Activated CD4-positive, alpha-beta T cell treated with anti-CD3 and anti-CD28 coated beads, Interleukin-2, amount 10 ng/mL, durations not matched to agents 7 days and 5 days (primary cell): ENCODE measurements around the gene CRYL1. TPM values are rescaled to one million over a fixed set of nuclear protein-coding genes. Genes with fewer than 3 reads are reported as not detected.

Source experiments
- CTCF ChIA-PET: fragments of 350-600 bp; sonication (Branson Sonifier 250); formaldehyde crosslinking; loops from one replicate; lab custom pipeline; 2021; ENCODE audit warnings: antibody characterized with exemption; lab: Charles Lee
- POLR2A ChIA-PET: fragments of 350-600 bp; sonication (Branson Sonifier 250); formaldehyde crosslinking; loops from one replicate; lab custom pipeline; 2021; ENCODE audit warnings: antibody characterized with exemption; lab: Charles Lee
- DNase-seq: peaks from one replicate; pipeline ENCODE4 v3.0.0-alpha.2; 2020
- H3K27ac Mint-ChIP-seq: one replicate; pipeline ENCODE4 v1.8.0; 2021; ENCODE audit warnings: mild to moderate bottlenecking, moderate library complexity, mixed read lengths
- H3K27me3 Mint-ChIP-seq: one replicate; pipeline ENCODE4 v1.8.0; 2021; ENCODE audit warnings: mixed read lengths
- H3K36me3 Mint-ChIP-seq: one replicate; pipeline ENCODE4 v1.8.0; 2021; ENCODE audit warnings: low read depth, mixed read lengths
- H3K4me1 Mint-ChIP-seq: one replicate; pipeline ENCODE4 v1.8.0; 2021; ENCODE audit warnings: mixed read lengths
- H3K4me3 Mint-ChIP-seq: one replicate; pipeline ENCODE4 v1.8.0; 2021; ENCODE audit warnings: mild to moderate bottlenecking, moderate library complexity, mixed read lengths
- H3K9me3 Mint-ChIP-seq: one replicate; pipeline ENCODE4 v1.8.0; 2021; ENCODE audit warnings: mixed read lengths
- total RNA-seq, 2 experiments: library from RNA; stranded (reverse); gene quantifications; one replicate each; pipeline ENCODE4 v1.2.3, GENCODE V29; 2021

The CRYL1 gene
- total RNA-seq: 10 to 100 TPM; 10.5 to 11.7 TPM

GRCh38 chr13:20525601-20526544, at the start of gene CRYL1:
Gene CRYL1, minus strand, starts transcription at chr13:20525857. Its CDS starts 63 bp downstream, at chr13:20525794.
- peak; percentile 75 for DNase-seq
- Mint-ChIP-seq H3K4me1 (peaks cover 32% of the 10 kb centered on the region), H3K9me3 (peaks cover 6% of the 10 kb centered on the region), H3K4me3 (peak within 1 kb of the TSS; percentile 84), H3K27ac (peak within 1 kb of the TSS; percentile 95), H3K36me3 (no peaks in the 10 kb centered on the region), H3K27me3 (no peaks in the 10 kb centered on the region)
- ChIA-PET CTCF (interaction anchor here (0.5 kb wide), 1 partner anchor 54 kb away, joined by 3 read pairs; no protein-coding TSS in a partner anchor), POLR2A (interaction anchor here (0.6 kb wide), 1 partner anchor 142 kb away, joined by 7 read pairs; no protein-coding TSS in a partner anchor)

GRCh38 chr13:20573636-20574035, 48.0 kb upstream of the CRYL1 start:
- no peak for DNase-seq
- Mint-ChIP-seq H3K27ac (no peak overlapping the region), H3K27me3 (no peaks in the 10 kb centered on the region), H3K36me3 (peaks cover 12% of the 10 kb centered on the region), H3K4me3 (no peak overlapping the region), H3K9me3 (peaks cover 9% of the 10 kb centered on the region), H3K4me1 (peaks cover 2% of the 10 kb centered on the region)
- ChIA-PET CTCF (no interaction called here), POLR2A (no interaction called here)

GRCh38 chr13:20573186-20573585, 47.5 kb upstream of the CRYL1 start:
- peaks cover 4% of the 10 kb centered on the region for H3K4me1 Mint-ChIP-seq
- no peak overlapping the region for H3K4me3 Mint-ChIP-seq
- CTCF ChIA-PET: no interaction called here
- no peak overlapping the region for H3K27ac Mint-ChIP-seq
- DNase-seq: no peak
- no peaks in the 10 kb centered on the region for H3K27me3 Mint-ChIP-seq
- peaks cover 9% of the 10 kb centered on the region for H3K9me3 Mint-ChIP-seq
- H3K36me3 Mint-ChIP-seq: peaks cover 10% of the 10 kb centered on the region
- POLR2A ChIA-PET: no interaction called here

GRCh38 chr13:20571676-20572075, 46.0 kb upstream of the CRYL1 start:
- ChIA-PET POLR2A (interaction anchor here (0.6 kb wide), 1 partner anchor 605 kb away, joined by 4 read pairs; the partner anchor contains the start of genes MRPL57 and SKA3), CTCF (interaction anchor here (0.6 to 0.9 kb wide), 3 partner anchors 49 to 225 kb away, joined by 3 read pairs; no protein-coding TSS in a partner anchor)
- no peak overlapping the region for H3K27ac Mint-ChIP-seq
- peaks cover 14% of the 10 kb centered on the region for H3K4me1 Mint-ChIP-seq
- DNase-seq: no peak
- H3K9me3 Mint-ChIP-seq: peaks cover 9% of the 10 kb centered on the region
- H3K36me3 Mint-ChIP-seq: peaks cover 11% of the 10 kb centered on the region
- H3K4me3 Mint-ChIP-seq: no peak overlapping the region
- no peaks in the 10 kb centered on the region for H3K27me3 Mint-ChIP-seq

- POLR2A ChIA-PET: no interaction called here
- Mint-ChIP-seq H3K27ac (no peak overlapping the region), H3K36me3 (peaks cover 6% of the 10 kb centered on the region), H3K4me1 (peaks cover 19% of the 10 kb centered on the region), H3K27me3 (no peaks in the 10 kb centered on the region), H3K4me3 (no peak overlapping the region), H3K9me3 (peaks cover 10% of the 10 kb centered on the region)
- no peak for DNase-seq
- CTCF ChIA-PET: no interaction called here
Observed at GRCh38 chr13:20570517-20570916, 44.9 kb upstream of the CRYL1 start.

GRCh38 chr13:20567881-20568528, 42.3 kb upstream of the CRYL1 start:
- H3K9me3 Mint-ChIP-seq: peaks cover 17% of the 10 kb centered on the region
- DNase-seq: no peak
- CTCF ChIA-PET: interaction anchor here (0.6 to 1.4 kb wide), 5 partner anchors 35 to 309 kb away, joined by 3 read pairs; no protein-coding TSS in a partner anchor
- no peaks in the 10 kb centered on the region for H3K27me3 Mint-ChIP-seq
- H3K36me3 Mint-ChIP-seq: peaks cover 16% of the 10 kb centered on the region
- peak overlapping the region; percentile 92 for H3K27ac Mint-ChIP-seq
- POLR2A ChIA-PET: no interaction called here
- peaks cover 22% of the 10 kb centered on the region for H3K4me1 Mint-ChIP-seq
- H3K4me3 Mint-ChIP-seq: peak overlapping the region; percentile 91

GRCh38 chr13:20566898-20567874, 41.5 kb upstream of the CRYL1 start, which contains the start of gene IFT88:
Gene IFT88, plus strand, starts transcription at chr13:20567157. Its CDS starts 7,229 bp downstream, at chr13:20574386.
- no peaks in the 10 kb centered on the region for H3K27me3 Mint-ChIP-seq
- peak within 1 kb of the TSS; percentile 91 for H3K4me3 Mint-ChIP-seq
- peaks cover 17% of the 10 kb centered on the region for H3K9me3 Mint-ChIP-seq
- peak; percentile 87 for DNase-seq
- H3K27ac Mint-ChIP-seq: peak within 1 kb of the TSS; percentile 92
- H3K36me3 Mint-ChIP-seq: peaks cover 16% of the 10 kb centered on the region
- POLR2A ChIA-PET: no interaction called here
- CTCF ChIA-PET: no interaction called here
- peaks cover 22% of the 10 kb centered on the region for H3K4me1 Mint-ChIP-seq

- Mint-ChIP-seq H3K27ac (peak overlapping the region; percentile 92), H3K27me3 (no peaks in the 10 kb centered on the region), H3K4me3 (peak overlapping the region; percentile 91), H3K36me3 (peaks cover 14% of the 10 kb centered on the region), H3K4me1 (peaks cover 21% of the 10 kb centered on the region), H3K9me3 (peaks cover 14% of the 10 kb centered on the region)
- ChIA-PET POLR2A (no interaction called here), CTCF (no interaction called here)
- no peak for DNase-seq
Observed at GRCh38 chr13:20566468-20566897, 40.8 kb upstream of the CRYL1 start.

- peaks cover 14% of the 10 kb centered on the region for H3K36me3 Mint-ChIP-seq
- peaks cover 20% of the 10 kb centered on the region for H3K4me1 Mint-ChIP-seq
- H3K9me3 Mint-ChIP-seq: peaks cover 14% of the 10 kb centered on the region
- DNase-seq: no peak
- H3K4me3 Mint-ChIP-seq: peak overlapping the region; percentile 91
- no peaks in the 10 kb centered on the region for H3K27me3 Mint-ChIP-seq
- POLR2A ChIA-PET: no interaction called here
- no peak overlapping the region for H3K27ac Mint-ChIP-seq
- CTCF ChIA-PET: interaction anchor here (0.8 to 1.2 kb wide), 2 partner anchors 24 to 143 kb away, joined by 3 read pairs; no protein-coding TSS in a partner anchor
Observed at GRCh38 chr13:20565115-20565736, 39.6 kb upstream of the CRYL1 start.

- Mint-ChIP-seq H3K36me3 (peaks cover 10% of the 10 kb centered on the region), H3K27ac (no peak overlapping the region), H3K9me3 (peaks cover 14% of the 10 kb centered on the region), H3K4me1 (peaks cover 8% of the 10 kb centered on the region), H3K27me3 (no peaks in the 10 kb centered on the region), H3K4me3 (no peak overlapping the region)
- POLR2A ChIA-PET: no interaction called here
- CTCF ChIA-PET: no interaction called here
- no peak for DNase-seq
Observed at GRCh38 chr13:20561741-20562140, 36.1 kb upstream of the CRYL1 start.

GRCh38 chr13:20559659-20560356, 34.2 kb upstream of the CRYL1 start:
- H3K27ac Mint-ChIP-seq: no peak overlapping the region
- H3K9me3 Mint-ChIP-seq: peaks cover 7% of the 10 kb centered on the region
- H3K27me3 Mint-ChIP-seq: no peaks in the 10 kb centered on the region
- POLR2A ChIA-PET: no interaction called here
- CTCF ChIA-PET: interaction anchor here (0.6 kb wide), 1 partner anchor 334 kb away, joined by 3 read pairs; no protein-coding TSS in a partner anchor
- H3K36me3 Mint-ChIP-seq: peaks cover 7% of the 10 kb centered on the region
- H3K4me1 Mint-ChIP-seq: no peaks in the 10 kb centered on the region
- no peak overlapping the region for H3K4me3 Mint-ChIP-seq
- no peak for DNase-seq
